GM23338 (cell line): ENCODE data around the gene LRRFIP1. TPM values are rescaled to one million over a fixed set of nuclear protein-coding genes. Genes with fewer than 3 reads are reported as not detected.
A peak's percentile ranks its signal among the peaks of the same experiment; 100 is the strongest.

Experiments
- ATAC-seq: fragments of 200-7000 bp; cut with Tn5 transposase; 3 replicates; pipeline ENCODE4 v1.9.1; 2020
- DNase-seq: peaks from one replicate; pipeline ENCODE4 v3.0.0-alpha.2; 2015; ENCODE audit warnings: low spot score
- H2AFZ ChIP-seq: fragments of 200-600 bp; sonication (generic); 2 replicates; pipeline ENCODE4 v1.8.0; 2016; ENCODE audit warnings: antibody characterized with exemption, mild to moderate bottlenecking, moderate library complexity
- H3F3A ChIP-seq: fragments of 200-600 bp; sonication (generic); replicated peaks from 2 replicates; pipeline ENCODE4 v1.8.0; 2017; ENCODE audit warnings: antibody characterized with exemption, mixed run types, low read depth
- H3K27ac ChIP-seq: fragments of 200-600 bp; sonication (generic); 2 replicates; pipeline ENCODE4 v1.6.1; 2016; ENCODE audit warnings: low read depth
- H3K27me3 ChIP-seq: fragments of 200-600 bp; sonication (generic); 2 replicates; pipeline ENCODE4 v1.8.0; 2016; ENCODE audit warnings: mild to moderate bottlenecking, mixed run types, moderate library complexity; ENCODE audit not compliant: insufficient read depth
- H3K36me3 ChIP-seq: fragments of 200-600 bp; sonication (generic); 2 replicates; pipeline ENCODE4 v1.8.0; 2016; ENCODE audit warnings: mild to moderate bottlenecking; ENCODE audit not compliant: insufficient read depth
- H3K4me1 ChIP-seq: fragments of 200-600 bp; sonication (generic); 2 replicates; pipeline ENCODE4 v1.8.0; 2016; ENCODE audit warnings: mild to moderate bottlenecking, moderate library complexity; ENCODE audit not compliant: insufficient read depth
- H3K4me2 ChIP-seq: fragments of 200-600 bp; sonication (generic); 2 replicates; pipeline ENCODE4 v1.7.1; 2017; ENCODE audit warnings: mixed run types
- H3K4me3 ChIP-seq: fragments of 200-600 bp; sonication (generic); 2 replicates; pipeline ENCODE4 v1.6.1; 2016; ENCODE audit warnings: mixed run types
- H3K79me2 ChIP-seq: fragments of 200-600 bp; sonication (generic); replicated peaks from 2 replicates; pipeline ENCODE4 v1.8.0; 2017; ENCODE audit warnings: mild to moderate bottlenecking; ENCODE audit not compliant: insufficient read depth
- H3K9me2 ChIP-seq: fragments of 200-600 bp; sonication (generic); 2 replicates; pipeline ENCODE4 v1.8.0; 2017; ENCODE audit not compliant: insufficient read depth
- H4K20me1 ChIP-seq: fragments of 200-600 bp; sonication (generic); replicated peaks from 2 replicates; pipeline ENCODE4 v1.8.0; 2017; ENCODE audit warnings: mild to moderate bottlenecking; ENCODE audit not compliant: insufficient read depth
- H3K27ac Mint-ChIP-seq: 2 replicates; pipeline ENCODE4 v1.8.0; 2020; ENCODE audit warnings: inconsistent platforms, mild to moderate bottlenecking, moderate library complexity, mixed read lengths
- H3K27me3 Mint-ChIP-seq: 3 replicates; pipeline ENCODE4 v1.8.0; 2022; ENCODE audit warnings: low read depth, mild to moderate bottlenecking, moderate library complexity, mixed read lengths, inconsistent platforms; ENCODE audit not compliant: insufficient read depth, poor library complexity
- H3K36me3 Mint-ChIP-seq: 3 replicates; pipeline ENCODE4 v1.8.0; 2021; ENCODE audit warnings: low read depth, mild to moderate bottlenecking, inconsistent platforms, moderate library complexity, mixed read lengths
- H3K4me1 Mint-ChIP-seq: 3 replicates; pipeline ENCODE4 v1.8.0; 2020; ENCODE audit warnings: mild to moderate bottlenecking, inconsistent platforms, mixed read lengths
- H3K4me3 Mint-ChIP-seq: 3 replicates; pipeline ENCODE4 v1.8.0; 2021; ENCODE audit warnings: moderate library complexity, mild to moderate bottlenecking, inconsistent platforms, mixed read lengths
- H3K9me3 Mint-ChIP-seq: 3 replicates; pipeline ENCODE4 v1.8.0; 2020; ENCODE audit warnings: moderate library complexity, mild to moderate bottlenecking, inconsistent platforms, mixed read lengths
- CREB1 ChIP-seq: fragments of 250-450 bp; sonication (Bioruptor Pico); IDR thresholded peaks from 2 replicates; pipeline ENCODE4 v1.5.0; 2020; ENCODE audit warnings: low read depth, mild to moderate bottlenecking, moderate library complexity
- CTCF ChIP-seq, 2 experiments: fragments of 200-600 bp in 1 of 2; sonication (generic) in 1 of 2; conservative IDR thresholded peaks; 2 replicates each; pipeline versions ENCODE4 v1.5.1 to v1.6.1; 2016 to 2017; ENCODE audit warnings: antibody characterized with exemption in 2 of 2, low read depth in 2 of 2, mild to moderate bottlenecking in 2 of 2, moderate library complexity in 1 of 2
- ETS1 ChIP-seq: IDR thresholded peaks from 2 replicates; pipeline ENCODE4 v1.6.1; 2016; ENCODE audit warnings: antibody characterized with exemption
- EZH2 ChIP-seq: fragments of 200-600 bp; sonication (generic); IDR thresholded peaks from one replicate; pipeline ENCODE4 v1.8.0; 2017; ENCODE audit warnings: antibody characterized with exemption, mild to moderate bottlenecking, low read depth; ENCODE audit not compliant: unreplicated experiment
- EZH2phosphoT487 ChIP-seq: fragments of 200-600 bp; sonication (generic); IDR thresholded peaks from one replicate; pipeline ENCODE4 v1.8.1; 2018; ENCODE audit warnings: antibody characterized with exemption; ENCODE audit not compliant: unreplicated experiment
- JUNB ChIP-seq: IDR thresholded peaks from one replicate; pipeline ENCODE4 v1.6.1; 2016; ENCODE audit warnings: antibody characterized with exemption; ENCODE audit not compliant: unreplicated experiment
- NANOG ChIP-seq: IDR thresholded peaks from 2 replicates; pipeline ENCODE4 v1.6.1; 2016; ENCODE audit warnings: antibody characterized with exemption, borderline replicate concordance
- POLR2AphosphoS5 ChIP-seq: IDR thresholded peaks from 2 replicates; pipeline ENCODE4 v1.6.1; 2016; ENCODE audit warnings: antibody characterized with exemption, low read depth
- REST ChIP-seq: IDR thresholded peaks from one replicate; pipeline ENCODE4 v1.6.1; 2018; ENCODE audit warnings: antibody characterized with exemption; ENCODE audit not compliant: unreplicated experiment
- STAT1 ChIP-seq: IDR thresholded peaks from one replicate; pipeline ENCODE4 v1.6.1; 2016; ENCODE audit warnings: antibody characterized with exemption; ENCODE audit not compliant: unreplicated experiment
- ZNF114 ChIP-seq: fragments of 250-450 bp; sonication (Bioruptor Pico); IDR thresholded peaks from 2 replicates; pipeline ENCODE4 v1.5.0; 2020; ENCODE audit warnings: mild to moderate bottlenecking, moderate library complexity
- ZNF331 ChIP-seq: fragments of 250-450 bp; sonication (Bioruptor Pico); IDR thresholded peaks from 2 replicates; pipeline ENCODE4 v1.5.0; 2020; ENCODE audit warnings: low read depth, mild to moderate bottlenecking, moderate library complexity
- ZNF462 ChIP-seq: fragments of 250-450 bp; sonication (Bioruptor Pico); IDR thresholded peaks from 2 replicates; pipeline ENCODE4 v1.5.0; 2020; ENCODE audit warnings: mild to moderate bottlenecking, moderate library complexity
- polyA plus RNA-seq: library from polyadenylated mRNA; unstranded; fragments of >200 nt; fragmentation: Nextera tagmentation; extraction: Ambion mirVana; gene quantifications from 2 replicates; pipeline ENCODE4 v1.2.1, GENCODE V29; 2016
- total RNA-seq: library from RNA; depleted of rRNA; stranded (reverse); fragments of >200 nt; shearing (Covaris generic); gene quantifications from 2 replicates; pipeline ENCODE4 v1.2.3, GENCODE V29; 2014

The LRRFIP1 gene
- total and polyA plus RNA-seq, 2 experiments from 2014 or later: 59.6 to 178 TPM

GRCh38 chr2:237714690-237715458 is 87.5 kb downstream of the LRRFIP1 start:
- Mint-ChIP-seq H3K4me1 (peaks cover 66% of the 10 kb centered on the region), H3K27me3 (no peaks in the 10 kb centered on the region), H3K9me3 (no peaks in the 10 kb centered on the region), H3K36me3 (peaks cover 7% of the 10 kb centered on the region), H3K27ac (peak overlapping the region; percentile 86), H3K4me3 (peak overlapping the region; percentile 4; the same call in 1 of the 3 replicates)
- peak; percentile 66 for ATAC-seq
- Histone ChIP-seq H3K27ac (peak overlapping the region; percentile 83), H4K20me1 (peaks cover 24% of the 10 kb centered on the region), H3K4me1 (peaks cover 43% of the 10 kb centered on the region), H2AFZ (no peak overlapping the region), H3K79me2 (peaks cover 82% of the 10 kb centered on the region), H3K36me3 (no peaks in the 10 kb centered on the region), H3F3A (no peaks in the 10 kb centered on the region), H3K4me3 (no peak overlapping the region), H3K9me2 (no peaks in the 10 kb centered on the region), H3K4me2 (peak overlapping the region; percentile 37; the same call in 1 of the 2 replicates), H3K27me3 (no peaks in the 10 kb centered on the region)
- TF ChIP-seq ZNF331 (CRISPR knock-in tag) (no peak), ZNF114 (CRISPR knock-in tag) (no peak), POLR2AphosphoS5 (no peak), REST (no peak), CREB1 (CRISPR knock-in tag) (no peak), STAT1 (no peak), ZNF462 (CRISPR knock-in tag) (no peak), CTCF (conservative IDR thresholded peaks at IDR 0.05; ENCODE audit: low read depth in 2 of 2) (no peak), NANOG (no peak), EZH2phosphoT487 (no peak), EZH2 (no peak), JUNB (no peak), ETS1 (no peak)
- DNase-seq: peak; percentile 61
